Measurements from ENCODE around the gene TM7SF3.

Gene TM7SF3

DNA sequence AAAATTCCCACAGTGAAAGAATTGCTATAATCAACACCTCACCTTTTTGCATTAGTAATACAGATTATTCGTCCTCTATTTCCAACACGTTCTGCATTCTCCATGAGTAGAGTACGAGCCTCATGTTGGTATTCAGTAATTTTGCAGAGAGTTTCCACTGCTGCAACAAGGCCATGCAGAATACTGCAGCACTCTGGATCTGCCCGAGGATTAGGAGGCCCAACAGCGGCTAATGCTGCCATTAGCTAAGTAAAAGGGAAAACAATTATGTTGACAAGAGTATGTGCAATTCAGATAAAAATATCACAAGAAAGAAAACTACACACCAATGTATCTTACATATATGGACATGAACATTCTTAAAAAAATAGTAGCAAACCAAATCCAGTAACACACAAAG lies 85.5 kb downstream of the TM7SF3 start:
- no peak for DNase-seq (ENCODE audit: low read depth, low spot score)
- Histone ChIP-seq H3K9ac (ENCODE audit: insufficient read length) (no peak overlapping the region), H3K4me3 (no peak overlapping the region), H3K27ac (no peak overlapping the region), H3K9me3 (ENCODE audit: low read depth, low read length) (no peaks in the 10 kb centered on the region), H3K36me3 (ENCODE audit: insufficient read depth, low read length) (peaks cover 69% of the 10 kb centered on the region)
- TF ChIP-seq POLR2AphosphoS5 (IDR thresholded peaks at IDR 0.05; ENCODE audit: borderline replicate concordance, low read depth, low read length), result no peak

Measured in SK-N-MC (cell line).